Parathyroid adenoma (tissue), 2 donors: ENCODE results near the gene CACNA1A.

Experiments
- H2AFZ ChIP-seq: fragments of 300-600 bp; sonication (generic); one replicate; pipeline ENCODE4 v1.7.0; 2017; ENCODE audit warnings: antibody characterized with exemption, mild to moderate bottlenecking
- H3K27ac ChIP-seq: fragments of 300-600 bp; sonication (generic); one replicate; pipeline ENCODE4 v1.7.0; 2017
- H3K27me3 ChIP-seq: fragments of 300-600 bp; sonication (generic); one replicate; pipeline ENCODE4 v1.7.0; 2017; ENCODE audit warnings: low read length; ENCODE audit not compliant: control insufficient read depth, insufficient read depth
- H3K36me3 ChIP-seq: fragments of 300-600 bp; sonication (generic); one replicate; pipeline ENCODE4 v1.7.0; 2017; ENCODE audit warnings: low read length; ENCODE audit not compliant: control insufficient read depth, insufficient read depth
- H3K4me1 ChIP-seq: fragments of 300-600 bp; sonication (generic); one replicate; pipeline ENCODE4 v1.7.0; 2017; ENCODE audit warnings: control low read depth
- H3K4me2 ChIP-seq: fragments of 300-600 bp; sonication (generic); one replicate; pipeline ENCODE4 v1.7.0; 2017; ENCODE audit warnings: low read length
- H3K4me3 ChIP-seq: fragments of 300-600 bp; sonication (generic); one replicate; pipeline ENCODE4 v1.7.0; 2017; ENCODE audit warnings: low read depth, low read length
- H3K79me2 ChIP-seq: fragments of 300-600 bp; sonication (generic); one replicate; pipeline ENCODE4 v1.7.0; 2017; ENCODE audit warnings: control low read depth
- H3K9ac ChIP-seq: fragments of 300-600 bp; sonication (generic); one replicate; pipeline ENCODE4 v1.7.0; 2017; ENCODE audit warnings: mild to moderate bottlenecking
- H3K9me3 ChIP-seq: fragments of 300-600 bp; sonication (generic); one replicate; pipeline ENCODE4 v1.7.0; 2017; ENCODE audit warnings: low read length; ENCODE audit not compliant: control insufficient read depth
- TF ChIP-seq, protein P1 (sequence below): fragments of 300-600 bp; sonication (generic); IDR thresholded peaks from one replicate; pipeline ENCODE4 v1.7.0; 2017; ENCODE audit warnings: antibody characterized with exemption, mild to moderate bottlenecking
- donor health status: primary hyperparathyroidism.

CACNA1A gene

DNA sequence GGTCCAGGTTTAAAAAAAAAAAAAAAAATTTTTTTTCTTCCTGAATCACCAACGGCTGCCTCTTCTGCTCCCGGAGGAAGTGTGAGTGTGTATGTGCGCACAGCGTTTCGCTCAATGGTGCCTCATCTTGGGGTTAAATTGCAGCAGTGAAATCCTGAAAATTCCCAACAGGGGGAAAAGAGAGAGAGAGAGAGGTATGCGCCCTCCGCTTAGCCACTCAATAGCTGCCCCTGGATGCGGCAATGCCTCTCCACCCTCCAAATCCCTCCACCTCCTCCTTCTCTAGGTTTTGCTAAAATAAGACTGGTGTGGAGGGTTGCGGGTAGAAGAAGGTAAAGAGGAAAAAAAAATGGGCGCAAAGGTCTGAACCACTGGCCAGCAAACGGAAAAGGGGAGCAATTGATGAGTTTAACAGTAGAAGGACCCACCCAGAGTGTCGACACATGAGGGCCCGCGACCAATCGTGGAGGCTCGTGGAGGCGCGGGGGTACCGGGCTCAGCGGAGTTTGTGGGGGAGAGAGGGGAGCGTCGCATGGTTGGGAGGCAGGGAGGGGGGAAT, 853 bp upstream of the CACNA1A start:
- H3K9ac ChIP-seq, result no peak overlapping the region
- H3K27me3 ChIP-seq, result no peaks in the 10 kb centered on the region
- no peak overlapping the region for H3K4me2 ChIP-seq

DNA sequence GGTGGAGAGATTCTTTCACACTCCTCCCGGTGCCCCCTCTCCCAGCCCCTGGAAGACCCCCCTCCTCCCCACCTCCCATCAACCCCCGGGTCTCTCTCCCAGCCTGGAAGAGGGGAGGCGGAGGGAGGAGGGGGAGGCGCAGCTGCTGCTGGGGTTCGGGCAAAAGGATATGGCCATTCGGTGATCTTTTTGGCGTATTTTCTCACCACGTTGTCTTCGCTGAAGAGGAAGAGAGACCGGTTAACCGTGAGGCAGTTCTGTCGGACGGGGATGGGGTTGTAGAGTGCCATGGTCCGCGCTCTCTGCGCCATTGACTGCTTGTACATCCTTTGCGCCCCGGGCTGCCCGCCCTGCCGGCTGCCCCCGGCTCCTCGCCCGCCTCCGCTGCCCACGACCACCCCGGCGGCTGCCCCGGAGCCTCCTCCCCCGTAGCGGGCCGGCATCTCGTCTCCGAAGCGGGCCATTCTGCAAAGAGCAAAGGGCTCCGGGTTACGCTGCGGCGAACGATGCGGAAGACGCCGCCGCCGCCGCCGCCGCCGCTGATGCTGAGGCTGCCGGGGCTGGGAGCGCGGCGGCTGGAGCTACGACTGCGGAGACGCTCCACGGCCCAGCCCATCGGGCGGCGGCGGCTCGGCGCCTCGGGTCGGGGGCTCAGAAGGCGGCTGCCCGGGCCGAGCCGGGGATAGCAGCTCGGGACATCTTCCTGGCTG, 363 bp downstream of the CACNA1A start:
- no peaks in the 10 kb centered on the region for H3K79me2 ChIP-seq
- no peaks in the 10 kb centered on the region for H3K27me3 ChIP-seq
- H2AFZ ChIP-seq, result peak overlapping the region; percentile 62
- H3K36me3 ChIP-seq, result no peaks in the 10 kb centered on the region
- no peaks in the 10 kb centered on the region for H3K9me3 ChIP-seq
- no peaks in the 10 kb centered on the region for H3K4me1 ChIP-seq
- no peak overlapping the region for H3K9ac ChIP-seq
- peak overlapping the region; percentile 57 for H3K4me2 ChIP-seq
- TF ChIP-seq, protein P1, sequence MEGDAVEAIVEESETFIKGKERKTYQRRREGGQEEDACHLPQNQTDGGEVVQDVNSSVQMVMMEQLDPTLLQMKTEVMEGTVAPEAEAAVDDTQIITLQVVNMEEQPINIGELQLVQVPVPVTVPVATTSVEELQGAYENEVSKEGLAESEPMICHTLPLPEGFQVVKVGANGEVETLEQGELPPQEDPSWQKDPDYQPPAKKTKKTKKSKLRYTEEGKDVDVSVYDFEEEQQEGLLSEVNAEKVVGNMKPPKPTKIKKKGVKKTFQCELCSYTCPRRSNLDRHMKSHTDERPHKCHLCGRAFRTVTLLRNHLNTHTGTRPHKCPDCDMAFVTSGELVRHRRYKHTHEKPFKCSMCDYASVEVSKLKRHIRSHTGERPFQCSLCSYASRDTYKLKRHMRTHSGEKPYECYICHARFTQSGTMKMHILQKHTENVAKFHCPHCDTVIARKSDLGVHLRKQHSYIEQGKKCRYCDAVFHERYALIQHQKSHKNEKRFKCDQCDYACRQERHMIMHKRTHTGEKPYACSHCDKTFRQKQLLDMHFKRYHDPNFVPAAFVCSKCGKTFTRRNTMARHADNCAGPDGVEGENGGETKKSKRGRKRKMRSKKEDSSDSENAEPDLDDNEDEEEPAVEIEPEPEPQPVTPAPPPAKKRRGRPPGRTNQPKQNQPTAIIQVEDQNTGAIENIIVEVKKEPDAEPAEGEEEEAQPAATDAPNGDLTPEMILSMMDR, result no peak
- no peak overlapping the region for H3K27ac ChIP-seq
- peak overlapping the region; percentile 27 for H3K4me3 ChIP-seq

More for the DNA sequence above, 853 bp upstream of the CACNA1A start:
- Histone ChIP-seq H3K27ac (no peak overlapping the region), H3K79me2 (no peaks in the 10 kb centered on the region), H2AFZ (no peak overlapping the region), H3K36me3 (no peaks in the 10 kb centered on the region), H3K4me1 (no peaks in the 10 kb centered on the region), H3K9me3 (no peaks in the 10 kb centered on the region), H3K4me3 (no peak overlapping the region)
- TF ChIP-seq, protein P1, result no peak

DNA sequence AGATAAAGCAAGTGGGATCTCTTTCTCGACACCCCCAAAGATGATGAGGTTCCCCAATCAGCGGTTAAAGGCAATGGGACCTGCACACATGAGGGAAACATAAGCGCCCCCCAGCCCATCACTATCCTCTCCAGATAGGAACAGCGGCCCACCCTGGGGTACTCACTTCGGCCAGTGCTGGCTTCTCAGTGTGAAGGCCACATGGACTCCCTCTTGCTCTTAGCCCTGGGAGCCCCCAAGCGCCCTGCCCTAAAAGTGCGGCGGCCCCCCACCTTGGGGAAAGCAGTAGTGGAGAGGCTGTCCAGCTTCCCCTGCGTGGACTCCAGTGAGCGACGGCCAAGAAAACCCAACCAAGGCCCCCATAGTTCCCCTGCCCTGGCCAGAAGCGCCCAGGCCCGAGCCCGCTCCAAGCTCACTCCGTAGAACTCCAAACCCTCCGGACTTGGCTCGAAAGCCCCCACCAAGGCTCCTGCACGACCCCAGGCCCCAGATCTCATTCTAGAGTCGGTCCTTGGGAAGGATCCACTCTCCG, 1.0 kb downstream of the CACNA1A start:
- H3K27ac ChIP-seq, result no peak overlapping the region
- H3K4me2 ChIP-seq, result no peak overlapping the region
- no peak overlapping the region for H3K4me3 ChIP-seq
- no peak overlapping the region for H2AFZ ChIP-seq
- no peaks in the 10 kb centered on the region for H3K36me3 ChIP-seq
- TF ChIP-seq, protein P1, result no peak
- no peaks in the 10 kb centered on the region for H3K27me3 ChIP-seq
- no peaks in the 10 kb centered on the region for H3K9me3 ChIP-seq
- no peaks in the 10 kb centered on the region for H3K4me1 ChIP-seq
- H3K9ac ChIP-seq, result no peak overlapping the region
- no peaks in the 10 kb centered on the region for H3K79me2 ChIP-seq

DNA sequence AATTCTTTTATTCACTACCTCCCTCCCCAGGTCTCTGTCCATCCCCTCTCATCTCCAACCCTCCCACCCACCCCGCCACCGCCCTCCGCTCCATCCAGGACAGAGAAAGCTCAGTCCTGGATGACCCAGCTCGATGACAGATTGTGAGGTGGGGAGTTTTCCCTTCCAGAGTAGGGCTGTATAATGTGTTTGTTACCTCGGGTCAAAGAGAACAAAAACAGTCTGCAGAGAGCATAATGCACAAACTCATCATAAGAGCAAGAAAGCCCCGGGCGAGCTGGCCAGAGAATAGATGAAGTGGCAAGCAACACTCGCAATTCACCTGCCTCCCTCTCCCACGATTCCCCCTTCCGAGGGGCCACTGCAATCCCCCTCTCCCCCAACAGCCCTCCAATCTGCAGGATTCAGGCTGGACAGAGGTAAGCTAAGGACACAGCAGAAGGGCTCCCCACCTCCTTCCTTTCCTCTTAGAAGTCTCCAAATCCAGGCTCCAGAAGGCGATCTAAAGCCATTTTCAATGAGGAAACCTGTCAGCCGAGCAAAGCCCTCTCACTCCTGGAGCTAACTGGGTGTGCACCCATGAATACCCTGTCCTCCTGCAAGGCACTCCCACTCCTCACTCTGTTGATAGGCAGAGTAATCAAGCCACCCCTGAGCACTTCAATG, 2.6 kb downstream of the CACNA1A start:
- H3K27me3 ChIP-seq, result no peaks in the 10 kb centered on the region
- H3K27ac ChIP-seq, result no peak overlapping the region
- no peaks in the 10 kb centered on the region for H3K4me1 ChIP-seq
- no peak overlapping the region for H3K4me3 ChIP-seq
- TF ChIP-seq, protein P1, result no peak
- no peaks in the 10 kb centered on the region for H3K36me3 ChIP-seq
- H3K4me2 ChIP-seq, result no peak overlapping the region
- H3K9ac ChIP-seq, result no peak overlapping the region
- no peaks in the 10 kb centered on the region for H3K9me3 ChIP-seq
- H2AFZ ChIP-seq, result no peak overlapping the region
- no peaks in the 10 kb centered on the region for H3K79me2 ChIP-seq
